CD4-positive, alpha-beta T cell (primary cell): Measurements from ENCODE around the gene B4GAT1. TPM values are rescaled to one million over a fixed set of nuclear protein-coding genes. Genes with fewer than 3 reads are reported as not detected.
"Not testable (repeated sequence)": the region's sequence is repeated elsewhere in the genome, so short reads cannot be mapped to it uniquely, and the experiment has no call there.

ENCODE experiments used
- ATAC-seq: fragments of 200-7000 bp; cut with Tn5 transposase; one replicate; pipeline ENCODE4 v1.10.0; 2022; ENCODE audit warnings: mild to moderate bottlenecking; ENCODE audit not compliant: poor library complexity
- CTCF ChIA-PET: fragments of 350-600 bp; sonication (Branson Sonifier 250); formaldehyde crosslinking; loops from one replicate; lab custom pipeline; 2021; ENCODE audit warnings: antibody characterized with exemption, inconsistent platforms; lab: Charles Lee
- POLR2A ChIA-PET: fragments of 350-600 bp; sonication (Branson Sonifier 250); formaldehyde crosslinking; loops from one replicate; lab custom pipeline; 2021; ENCODE audit warnings: antibody characterized with exemption, inconsistent platforms; lab: Charles Lee
- DNase-seq, 14 experiments: peaks; one replicate each; pipeline ENCODE4 v3.0.0-alpha.2; 2013 to 2020; ENCODE audit warnings: mixed read lengths in 2 of 14
- H3K27ac ChIP-seq, 2 donors: one replicate each; pipeline versions ENCODE4 v1.5.1 to v1.7.0; 2013; ENCODE audit warnings: low read length in 2 of 2, low read depth in 1 of 2, mild to moderate bottlenecking in 1 of 2
- H3K27me3 ChIP-seq, 2 experiments: 1 replicate in 1 of 2; 2 replicates in 1 of 2; pipeline versions ENCODE4 v1.6.1 to v1.7.0; 2013; ENCODE audit warnings: low read length in 2 of 2, control low read depth in 1 of 2, mild to moderate bottlenecking in 1 of 2, moderate library complexity in 1 of 2; ENCODE audit not compliant: insufficient read depth in 2 of 2, control insufficient read depth in 1 of 2
- H3K36me3 ChIP-seq: one replicate; pipeline ENCODE4 v1.6.1; 2013; ENCODE audit warnings: low read length, control low read depth; ENCODE audit not compliant: insufficient read depth
- H3K4me1 ChIP-seq: one replicate; pipeline ENCODE4 v1.6.1; 2013; ENCODE audit warnings: low read length, control low read depth; ENCODE audit not compliant: insufficient read depth
- H3K4me3 ChIP-seq: one replicate; pipeline ENCODE4 v1.5.1; 2013; ENCODE audit warnings: mild to moderate bottlenecking, low read length, moderate library complexity
- H3K9me3 ChIP-seq, 2 experiments: 1 replicate in 1 of 2; 2 replicates in 1 of 2; pipeline versions ENCODE4 v1.6.1 to v1.7.0; 2013; ENCODE audit warnings: low read length in 2 of 2, mild to moderate bottlenecking in 2 of 2, control low read depth in 1 of 2, moderate library complexity in 1 of 2; ENCODE audit not compliant: control insufficient read depth in 1 of 2, insufficient read depth in 1 of 2
- H3K27ac Mint-ChIP-seq: one replicate; pipeline ENCODE4 v1.8.0; 2020; ENCODE audit warnings: mixed read lengths
- H3K27me3 Mint-ChIP-seq: one replicate; pipeline ENCODE4 v1.8.0; 2021; ENCODE audit warnings: mixed read lengths
- H3K36me3 Mint-ChIP-seq: one replicate; pipeline ENCODE4 v1.8.0; 2021; ENCODE audit warnings: low read depth, mixed read lengths
- H3K4me1 Mint-ChIP-seq: one replicate; pipeline ENCODE4 v1.8.0; 2021; ENCODE audit warnings: low read depth, mixed read lengths
- H3K4me3 Mint-ChIP-seq: one replicate; pipeline ENCODE4 v1.8.0; 2020; ENCODE audit warnings: mild to moderate bottlenecking, mixed read lengths
- H3K9me3 Mint-ChIP-seq: one replicate; pipeline ENCODE4 v1.8.0; 2020; ENCODE audit warnings: mixed read lengths
- intact Hi-C, 2 experiments: fragments of 100-400 bp; cut with DNase I in 1 of 2; cut with micrococcal nuclease in 1 of 2; formaldehyde crosslinking; loops; one replicate each; pipeline versions ENCODE4 v1.15.1 to v1.9.0; 2023 to 2025; cut with DNase I, micrococcal nuclease
- total RNA-seq, 174 experiments: library from RNA in 2 of 174; stranded (reverse) in 2 of 174; gene quantifications; one replicate each; pipeline ENCODE4 v1.2.3 and lab custom pipeline; 2021 to 2026
- TF ChIP-seq, protein P1 (sequence below): fragments of 200-600 bp; IDR thresholded peaks from one replicate; pipeline ENCODE4 v1.8.0; 2022; ENCODE audit warnings: antibody characterized with exemption, mild to moderate bottlenecking

Gene B4GAT1
- total RNA-seq, 2 experiments from 2014 or later, result 1.9 to 2.0 TPM

DNA sequence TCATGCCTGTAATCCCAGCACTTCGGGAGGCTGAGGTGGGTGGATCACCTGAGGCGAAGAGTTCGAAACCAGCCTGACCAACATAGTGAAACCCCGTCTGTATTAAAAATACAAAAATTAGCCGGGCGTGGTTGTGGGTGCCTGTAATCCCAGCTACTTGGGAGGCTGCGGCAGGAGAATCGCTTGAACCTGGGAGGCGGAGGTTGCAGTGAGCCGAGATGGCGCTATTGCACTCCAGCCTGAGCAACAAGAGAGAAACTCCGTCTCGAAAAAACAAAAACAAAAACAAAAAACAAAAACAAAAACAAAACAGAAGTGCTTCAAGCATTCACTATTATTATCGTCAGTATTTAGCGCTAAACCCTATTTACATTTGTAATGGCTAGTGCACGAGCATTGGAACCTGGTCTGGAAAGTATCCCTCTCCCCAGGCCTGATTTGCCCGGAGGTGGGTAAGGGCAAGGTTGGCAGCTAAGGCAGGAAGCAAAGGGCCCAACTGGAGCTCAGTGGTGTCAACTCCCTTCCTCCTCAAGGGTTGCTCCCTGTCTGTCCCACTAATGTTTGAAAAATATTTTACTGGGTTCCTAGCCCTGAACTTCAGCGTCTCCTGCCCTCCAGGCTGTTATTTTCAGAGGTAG is 36.5 kb downstream of the B4GAT1 start:
- not testable (repeated sequence) for H3K9me3 ChIP-seq, H3K36me3 Mint-ChIP-seq, H3K9me3 Mint-ChIP-seq, H3K36me3 ChIP-seq, H3K27me3 Mint-ChIP-seq, H3K27ac ChIP-seq, ATAC-seq, H3K4me3 Mint-ChIP-seq, H3K27me3 ChIP-seq, H3K27ac Mint-ChIP-seq, H3K4me3 ChIP-seq, DNase-seq
- ChIA-PET POLR2A (interaction anchor here (0.7 to 3.0 kb wide), 9 partner anchors 15 to 78 kb away, joined by 4 to 39 read pairs (median 18); partner anchors contain the start of genes B4GAT1, BRMS1, SLC29A2 and YIF1A), CTCF (interaction anchor here (0.8 to 3.6 kb wide), 14 partner anchors 11 to 1464 kb away, joined by 3 to 30 read pairs (median 6); partner anchors contain the start of genes BRMS1, MRPL11, RIN1 and TMEM151A)
- H3K4me1 Mint-ChIP-seq, result peaks cover 20% of the 10 kb centered on the region
- intact Hi-C loops, result loop anchor here in 1 of 2 experiments (1.0 kb wide), 2 partner anchors 17 to 78 kb away; no protein-coding TSS in a partner anchor
- peaks cover 46% of the 10 kb centered on the region for H3K4me1 ChIP-seq

DNA sequence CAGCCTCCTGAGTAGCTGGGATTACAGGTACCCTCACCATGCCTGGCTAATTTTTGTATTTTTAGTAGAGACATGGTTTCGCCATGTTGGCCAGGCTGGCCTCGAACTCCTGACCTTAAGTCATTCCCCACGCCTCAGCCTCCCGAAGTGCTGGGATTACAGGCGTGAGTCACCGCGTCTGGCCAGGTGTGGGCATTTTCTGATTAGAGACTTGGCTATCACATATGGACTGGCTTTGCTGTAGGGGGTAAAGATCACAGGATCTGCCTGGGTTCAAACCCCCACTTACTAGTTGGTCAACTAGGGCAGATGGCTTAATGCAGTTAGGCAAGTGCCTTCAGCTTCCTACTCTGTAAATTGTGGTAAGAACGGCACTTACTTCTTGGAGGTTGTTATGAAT is 37.1 kb downstream of the B4GAT1 start:
- no peaks in the 10 kb centered on the region for H3K27me3 ChIP-seq
- H3K36me3 ChIP-seq, result no peaks in the 10 kb centered on the region
- intact Hi-C loops, result no loop called here
- ATAC-seq (no peak), DNase-seq (no peak)
- ChIA-PET CTCF (interaction anchor here (3.5 to 3.6 kb wide), 2 partner anchors 20 to 75 kb away, joined by 22 to 30 read pairs; no protein-coding TSS in a partner anchor), POLR2A (interaction anchor here (3.0 kb wide), 1 partner anchor 18 kb away, joined by 11 read pairs; no protein-coding TSS in a partner anchor)
- no peak overlapping the region for H3K4me3 ChIP-seq
- no peak overlapping the region for H3K27ac ChIP-seq
- H3K4me1 ChIP-seq, result peaks cover 42% of the 10 kb centered on the region
- no peak overlapping the region for H3K27ac Mint-ChIP-seq
- H3K9me3 Mint-ChIP-seq, result no peaks in the 10 kb centered on the region
- peaks cover 4% of the 10 kb centered on the region for H3K27me3 Mint-ChIP-seq
- H3K4me1 Mint-ChIP-seq, result peaks cover 14% of the 10 kb centered on the region
- no peaks in the 10 kb centered on the region for H3K9me3 ChIP-seq
- TF ChIP-seq, protein P1, sequence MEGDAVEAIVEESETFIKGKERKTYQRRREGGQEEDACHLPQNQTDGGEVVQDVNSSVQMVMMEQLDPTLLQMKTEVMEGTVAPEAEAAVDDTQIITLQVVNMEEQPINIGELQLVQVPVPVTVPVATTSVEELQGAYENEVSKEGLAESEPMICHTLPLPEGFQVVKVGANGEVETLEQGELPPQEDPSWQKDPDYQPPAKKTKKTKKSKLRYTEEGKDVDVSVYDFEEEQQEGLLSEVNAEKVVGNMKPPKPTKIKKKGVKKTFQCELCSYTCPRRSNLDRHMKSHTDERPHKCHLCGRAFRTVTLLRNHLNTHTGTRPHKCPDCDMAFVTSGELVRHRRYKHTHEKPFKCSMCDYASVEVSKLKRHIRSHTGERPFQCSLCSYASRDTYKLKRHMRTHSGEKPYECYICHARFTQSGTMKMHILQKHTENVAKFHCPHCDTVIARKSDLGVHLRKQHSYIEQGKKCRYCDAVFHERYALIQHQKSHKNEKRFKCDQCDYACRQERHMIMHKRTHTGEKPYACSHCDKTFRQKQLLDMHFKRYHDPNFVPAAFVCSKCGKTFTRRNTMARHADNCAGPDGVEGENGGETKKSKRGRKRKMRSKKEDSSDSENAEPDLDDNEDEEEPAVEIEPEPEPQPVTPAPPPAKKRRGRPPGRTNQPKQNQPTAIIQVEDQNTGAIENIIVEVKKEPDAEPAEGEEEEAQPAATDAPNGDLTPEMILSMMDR, result no peak
- no peak overlapping the region for H3K4me3 Mint-ChIP-seq
- no peaks in the 10 kb centered on the region for H3K36me3 Mint-ChIP-seq

DNA sequence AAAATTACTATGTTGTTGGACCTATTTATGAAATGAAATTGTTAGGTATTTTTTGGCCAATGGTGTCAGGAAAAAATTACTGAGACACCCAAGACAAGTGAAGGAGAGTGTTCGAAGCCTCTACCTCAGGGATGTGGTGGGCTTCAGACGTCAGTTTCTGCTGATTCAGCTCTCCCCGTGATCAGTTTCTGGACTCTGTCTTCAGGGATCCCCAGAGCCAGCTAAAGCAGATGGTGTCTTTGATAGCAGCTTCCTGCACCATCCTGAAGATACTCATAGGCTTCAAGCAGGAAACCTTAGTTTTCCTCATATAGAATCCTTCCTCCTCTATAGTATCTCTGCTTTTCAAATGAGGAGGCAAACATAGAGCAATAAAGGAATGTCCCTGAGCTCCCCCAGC is 38.0 kb downstream of the B4GAT1 start:
- Mint-ChIP-seq H3K27me3 (peaks cover 4% of the 10 kb centered on the region), H3K9me3 (no peaks in the 10 kb centered on the region), H3K4me3 (no peak overlapping the region), H3K27ac (no peak overlapping the region), H3K4me1 (peaks cover 8% of the 10 kb centered on the region), H3K36me3 (no peaks in the 10 kb centered on the region)
- H3K4me1 ChIP-seq, result peaks cover 34% of the 10 kb centered on the region
- TF ChIP-seq, protein P1, result no peak
- DNase-seq, result no peak
- no peaks in the 10 kb centered on the region for H3K9me3 ChIP-seq
- H3K4me3 ChIP-seq, result no peak overlapping the region
- H3K36me3 ChIP-seq, result no peaks in the 10 kb centered on the region
- intact Hi-C loops, result no loop called here
- no peak overlapping the region for H3K27ac ChIP-seq
- ATAC-seq, result no peak
- ChIA-PET CTCF (interaction anchor here (3.5 kb wide), 1 partner anchor 76 kb away, joined by 22 read pairs; no protein-coding TSS in a partner anchor), POLR2A (no interaction called here)
- no peaks in the 10 kb centered on the region for H3K27me3 ChIP-seq
